HG03045 (cell line): Measurements from ENCODE around the gene TMEM106C.
"Not testable (repeated sequence)": the region's sequence is repeated elsewhere in the genome, so short reads cannot be mapped to it uniquely, and the experiment has no call there.

Experiments used
- ATAC-seq: cut with Tn5 transposase; IDR thresholded peaks from one replicate; pipeline ENCODE4 v1.9.1; 2021; ENCODE audit warnings: mild to moderate bottlenecking, moderate library complexity; ENCODE audit not compliant: unreplicated experiment

The TMEM106C gene

DNA sequence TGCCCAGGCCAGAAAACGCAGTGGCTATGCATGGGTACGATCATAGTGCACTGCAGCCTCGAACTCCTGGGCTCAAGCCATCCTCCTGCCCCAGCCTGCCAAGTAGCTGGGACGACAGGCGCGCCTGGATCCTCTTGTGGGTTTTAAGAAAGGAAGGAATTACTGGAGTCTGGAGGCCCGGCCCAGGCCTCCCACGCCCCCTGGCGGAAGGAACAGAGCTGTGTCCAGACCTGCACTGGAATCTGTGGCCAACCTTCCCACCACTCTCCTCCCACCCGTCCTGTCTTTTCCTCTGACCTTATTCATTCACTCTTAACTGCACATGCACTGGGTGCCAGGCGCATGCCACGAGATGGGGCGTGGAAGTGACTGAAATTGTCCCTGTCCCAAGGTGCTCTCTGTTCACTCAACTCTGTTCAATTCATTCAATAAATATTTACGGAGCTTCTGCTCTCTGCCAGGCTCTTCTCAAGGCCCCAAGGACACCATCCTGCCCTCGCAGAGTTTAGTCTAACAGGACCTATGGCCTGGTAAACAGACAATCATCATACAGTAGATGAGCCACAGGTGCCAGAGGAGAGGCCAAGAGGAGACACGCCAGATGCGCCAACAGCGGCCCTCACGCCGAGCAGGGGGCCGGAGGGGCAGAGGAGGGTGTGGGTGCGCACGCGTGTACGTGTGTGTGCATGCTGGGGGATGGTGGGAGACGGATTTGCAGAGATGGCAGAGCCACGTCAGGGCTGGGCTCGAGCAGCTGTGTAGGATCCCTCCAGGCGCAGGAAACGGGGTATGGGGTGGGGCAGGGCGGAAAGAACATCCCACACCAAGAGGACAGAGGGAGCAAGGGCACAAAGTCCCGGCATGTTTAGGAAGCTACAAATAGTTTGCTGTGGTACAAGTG, 13.7 kb upstream of the TMEM106C start:
- ATAC-seq: no peak

DNA sequence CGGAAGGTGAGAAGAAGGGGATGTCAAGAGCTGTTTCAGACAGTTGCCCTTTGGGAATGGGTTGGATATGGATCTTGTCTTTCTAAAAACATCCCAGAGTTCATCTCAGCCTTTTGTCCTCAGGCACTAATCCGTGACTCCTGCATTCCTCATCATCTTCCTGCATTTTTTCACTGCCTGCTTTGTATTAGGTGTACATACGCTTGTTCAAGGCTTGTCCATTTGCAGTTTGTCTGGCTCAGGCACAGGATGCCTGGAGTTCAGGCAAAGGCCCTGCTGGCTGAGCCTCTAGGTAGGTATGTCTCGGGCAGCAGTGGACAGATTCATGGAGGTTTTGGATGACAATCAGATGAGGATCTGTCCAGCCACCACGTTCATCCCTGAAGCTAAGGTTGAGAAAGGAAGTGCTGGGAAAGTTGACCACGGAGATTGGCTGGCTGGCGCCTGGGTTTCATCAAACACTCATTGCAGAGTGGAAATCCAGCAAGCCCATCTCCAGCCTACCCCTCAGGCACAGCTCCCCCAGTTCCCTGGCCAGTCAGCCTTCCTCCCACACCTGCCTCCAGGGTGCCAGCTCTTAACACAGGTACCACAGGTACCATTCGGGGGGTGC, 12.4 kb upstream of the TMEM106C start:
- no peak for ATAC-seq

DNA sequence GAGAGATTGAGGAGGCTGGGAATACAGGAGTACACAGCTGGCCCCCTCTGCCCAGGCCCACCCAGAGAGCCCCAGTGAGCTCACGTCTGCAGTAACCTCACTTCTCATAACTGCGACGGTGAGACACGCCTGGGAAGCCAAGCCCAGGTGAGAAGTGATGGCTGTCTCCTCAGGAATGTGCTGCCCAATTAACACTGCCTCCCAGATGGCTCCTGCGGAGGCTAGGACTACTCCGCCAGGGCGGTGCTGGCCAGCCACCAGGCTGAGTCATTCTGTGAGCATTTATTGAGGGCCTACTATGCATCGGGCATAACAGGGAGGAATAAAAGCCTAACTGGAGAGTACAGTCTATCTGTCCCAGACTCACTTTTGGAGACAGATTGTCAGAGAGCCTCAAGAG, 9.3 kb upstream of the TMEM106C start:
- no peak for ATAC-seq

DNA sequence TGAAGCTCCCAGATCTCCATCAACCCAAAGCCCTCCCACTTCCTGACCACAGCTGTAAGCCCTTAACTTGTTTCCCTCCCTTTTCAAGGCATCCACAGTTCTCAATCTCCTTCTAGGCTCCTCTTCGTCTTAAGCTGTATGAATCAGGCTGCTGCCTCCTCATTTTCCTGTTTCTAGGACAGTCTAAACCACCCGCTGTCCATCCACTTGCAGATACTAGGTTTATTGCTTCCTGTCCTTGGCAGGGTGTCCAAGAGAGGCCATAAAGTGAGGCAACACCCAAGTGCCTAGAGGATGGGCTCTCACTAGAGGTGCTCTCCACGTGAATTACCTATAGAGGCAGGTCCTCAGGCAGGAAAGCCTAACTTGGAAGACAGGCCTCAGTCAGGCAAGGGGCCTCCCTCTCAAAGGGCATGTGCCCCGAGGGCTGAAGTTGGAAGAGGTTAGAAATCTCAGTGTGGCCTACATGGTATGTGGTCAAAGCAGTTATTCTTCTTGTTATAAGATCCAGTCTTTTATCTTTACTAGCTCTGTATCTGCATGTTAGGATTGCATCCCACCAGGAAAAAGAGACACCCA, 8.8 kb upstream of the TMEM106C start:
- no peak for ATAC-seq

DNA sequence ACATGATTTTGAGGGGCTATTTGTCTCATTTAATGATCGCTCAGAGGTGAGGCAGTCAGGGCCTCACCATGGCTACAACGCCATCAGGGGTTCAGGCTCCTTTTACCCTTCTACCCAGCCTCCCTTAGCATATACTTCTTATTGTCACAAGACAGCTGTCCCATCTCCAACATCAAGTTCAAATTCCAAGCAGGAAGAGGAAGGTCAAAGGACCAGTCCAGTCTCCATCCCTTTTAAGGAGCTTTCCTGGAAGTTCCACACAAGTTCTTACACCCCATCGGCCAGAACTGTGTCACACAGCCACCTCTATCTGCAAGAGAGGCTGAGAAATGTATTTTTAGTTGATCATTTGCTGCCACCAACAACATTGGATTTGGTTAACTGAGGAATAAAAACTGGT, 8.3 kb upstream of the TMEM106C start:
- no peak for ATAC-seq

DNA sequence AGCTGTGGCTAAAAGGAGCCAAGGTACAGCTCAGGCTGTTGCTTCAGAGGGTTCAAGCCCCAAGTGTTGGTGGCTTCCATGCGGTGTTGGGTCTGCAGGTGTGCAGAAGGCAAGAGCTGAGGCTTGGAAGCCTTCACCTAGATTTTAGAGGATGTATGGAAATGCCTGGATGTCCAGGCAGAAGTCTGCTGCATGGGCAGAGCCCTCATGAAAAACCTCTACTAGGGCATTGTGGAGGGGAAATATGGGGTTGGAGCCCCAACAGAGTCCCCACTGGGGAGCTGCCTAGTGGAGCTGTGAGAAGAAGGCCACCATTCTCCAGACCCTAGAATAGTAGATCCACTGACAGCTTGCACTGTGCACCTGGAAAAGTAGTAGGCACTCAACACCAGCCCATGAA, 5.7 kb upstream of the TMEM106C start:
- not testable (repeated sequence) for ATAC-seq

DNA sequence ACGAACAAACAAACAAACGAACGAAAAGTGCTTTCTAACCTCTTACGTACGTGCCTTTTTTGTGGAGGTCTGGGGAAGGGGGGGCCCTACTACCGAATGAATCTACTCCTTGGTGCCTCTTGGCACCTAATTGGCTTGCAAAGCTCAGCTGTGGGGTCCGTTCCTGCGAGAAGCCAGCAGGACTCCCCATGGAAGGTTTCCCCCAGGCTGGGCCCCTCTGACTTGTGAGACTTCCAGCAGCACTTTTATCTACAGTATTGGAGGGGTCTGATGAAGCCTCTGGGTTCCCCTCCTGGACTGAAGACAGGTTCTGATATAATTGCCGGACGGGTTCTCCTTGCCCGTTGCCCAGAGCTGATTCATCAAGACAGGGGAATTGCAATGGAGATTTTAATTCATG, 1.2 kb upstream of the TMEM106C start:
- no peak for ATAC-seq

DNA sequence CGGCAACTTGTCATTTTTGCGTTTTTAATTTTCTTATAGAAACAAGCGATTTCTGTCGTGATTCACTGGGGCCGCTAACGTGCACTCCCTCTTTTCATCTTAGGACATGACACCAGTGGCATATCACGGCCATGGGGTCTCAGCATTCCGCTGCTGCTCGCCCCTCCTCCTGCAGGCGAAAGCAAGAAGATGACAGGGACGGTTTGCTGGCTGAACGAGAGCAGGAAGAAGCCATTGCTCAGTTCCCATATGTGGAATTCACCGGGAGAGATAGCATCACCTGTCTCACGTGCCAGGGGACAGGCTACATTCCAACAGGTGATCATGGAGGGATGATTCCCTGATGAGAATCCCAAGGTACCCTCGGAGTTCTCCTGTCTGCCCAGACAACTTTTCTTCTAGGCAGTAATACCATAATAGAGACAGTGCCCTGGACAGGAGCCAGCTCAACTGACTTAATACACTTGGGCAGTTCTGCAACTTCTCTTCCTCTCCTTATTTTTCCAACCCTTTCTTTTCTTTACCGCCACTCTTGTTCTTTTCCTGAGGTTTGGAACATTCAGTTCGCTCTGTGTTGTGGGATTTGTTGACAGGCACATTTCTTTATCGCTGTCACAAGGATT, 821 bp downstream of the TMEM106C start:
- no peak for ATAC-seq

DNA sequence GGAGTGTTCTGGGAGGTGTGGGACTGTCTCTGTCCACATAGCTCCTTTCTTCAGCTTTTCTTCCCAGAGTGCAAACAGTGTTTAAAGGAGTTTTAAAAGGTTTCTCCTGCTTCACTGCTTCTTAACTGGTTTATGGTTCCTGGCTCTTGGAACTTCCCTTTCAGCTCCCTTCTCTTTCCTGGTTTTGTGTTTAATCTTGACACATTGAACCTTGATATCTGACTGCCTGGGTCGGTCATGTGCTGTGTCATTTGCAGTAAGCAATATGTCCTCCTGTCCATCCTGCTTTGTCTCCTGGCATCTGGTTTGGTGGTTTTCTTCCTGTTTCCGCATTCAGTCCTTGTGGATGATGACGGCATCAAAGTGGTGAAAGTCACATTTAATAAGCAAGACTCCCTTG, 2.2 kb downstream of the TMEM106C start:
- no peak for ATAC-seq

DNA sequence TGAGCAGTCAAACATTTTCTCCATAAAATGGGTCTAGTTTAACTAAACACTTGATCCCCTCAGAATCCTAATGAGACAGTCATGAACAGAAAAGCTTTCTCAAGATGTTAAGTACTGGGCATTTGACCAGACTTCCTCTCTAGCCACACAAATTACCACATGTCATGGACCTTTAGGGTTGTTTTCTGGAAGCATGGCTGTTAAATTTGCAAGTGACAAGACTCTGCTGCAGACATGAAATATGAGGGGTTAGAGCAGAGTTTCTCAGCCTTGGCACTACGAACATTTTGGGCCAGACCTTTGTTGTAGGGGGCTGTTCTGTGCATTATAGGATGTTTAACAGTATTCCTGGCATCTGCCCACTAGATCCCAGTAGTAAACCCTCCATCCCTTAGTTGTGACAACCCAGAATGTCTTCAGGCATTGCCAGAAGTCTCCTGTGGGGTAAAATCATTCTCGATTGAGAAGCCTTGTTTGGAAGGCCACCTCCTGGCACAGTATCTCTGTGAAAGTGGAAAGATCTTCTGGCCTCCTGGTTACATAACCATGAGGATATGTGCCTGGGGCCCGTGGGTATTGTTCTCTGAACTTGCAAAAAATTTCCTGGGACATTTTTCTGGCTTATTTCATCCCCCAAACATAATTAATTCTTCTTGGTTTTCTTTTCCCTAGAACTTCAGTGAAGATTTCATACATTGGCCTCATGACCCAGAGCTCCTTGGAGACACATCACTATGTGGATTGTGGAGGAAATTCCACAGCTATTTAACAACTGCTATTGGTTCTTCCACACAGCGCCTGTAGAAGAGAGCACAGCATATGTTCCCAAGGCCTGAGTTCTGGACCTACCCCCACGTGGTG, 4.3 kb downstream of the TMEM106C start:
- no peak for ATAC-seq

DNA sequence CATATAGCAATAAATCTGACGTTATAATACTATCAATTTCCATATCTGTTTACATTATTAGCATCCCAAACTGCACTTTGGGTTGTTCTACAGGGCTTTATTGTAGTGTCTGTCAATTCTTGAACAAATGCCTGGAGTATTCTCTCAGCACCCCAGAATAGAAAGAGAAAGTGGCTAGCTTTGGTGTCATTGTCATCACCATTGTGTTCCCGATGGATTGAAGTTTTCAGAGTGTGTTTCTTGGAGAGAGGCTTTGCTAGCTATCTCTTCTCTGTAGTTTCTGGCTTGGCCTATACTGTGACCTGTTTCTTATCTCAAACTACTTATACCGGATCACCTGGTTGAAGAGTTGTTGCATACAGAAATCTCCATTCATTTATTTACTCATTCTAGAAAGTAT, 6.4 kb downstream of the TMEM106C start:
- no peak for ATAC-seq

DNA sequence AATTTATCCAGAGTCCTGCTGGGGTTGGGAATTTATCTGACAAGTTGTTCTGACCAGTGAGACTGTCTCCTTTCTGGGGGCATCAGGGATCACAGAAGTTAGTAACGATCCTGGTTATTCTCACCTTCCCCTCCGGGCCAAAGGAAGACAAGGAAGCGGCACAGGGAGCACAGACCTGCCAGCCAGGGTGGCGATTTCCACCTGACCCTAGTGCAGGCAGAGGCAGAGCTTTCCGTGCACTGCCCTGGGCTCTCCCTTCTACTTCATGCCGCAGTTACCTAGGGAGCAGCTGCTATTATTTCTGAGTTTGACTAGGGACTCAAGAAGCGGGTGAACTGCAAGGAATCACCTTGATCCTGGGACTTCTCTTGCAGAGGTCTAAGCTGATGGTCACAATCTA, 7.4 kb downstream of the TMEM106C start:
- ATAC-seq: no peak

DNA sequence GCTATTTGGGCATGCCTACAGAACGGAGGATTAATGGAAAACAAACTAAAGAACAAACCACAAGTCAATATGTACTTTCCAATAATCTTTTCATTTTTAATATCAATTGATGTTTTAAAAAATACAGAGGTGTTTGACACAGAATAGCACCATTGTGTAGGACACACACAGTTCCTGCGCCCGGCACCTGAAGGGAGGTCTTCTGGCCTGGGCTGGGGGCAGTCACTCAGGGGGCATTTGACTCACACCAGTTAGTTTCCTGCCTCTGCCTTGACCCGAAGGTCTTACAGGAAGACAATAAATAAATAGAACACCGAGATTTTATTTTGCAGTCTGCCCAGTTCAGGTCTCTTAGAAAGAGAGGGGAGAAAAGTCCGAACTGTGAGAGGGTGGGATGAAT, 9.5 kb downstream of the TMEM106C start:
- no peak for ATAC-seq

DNA sequence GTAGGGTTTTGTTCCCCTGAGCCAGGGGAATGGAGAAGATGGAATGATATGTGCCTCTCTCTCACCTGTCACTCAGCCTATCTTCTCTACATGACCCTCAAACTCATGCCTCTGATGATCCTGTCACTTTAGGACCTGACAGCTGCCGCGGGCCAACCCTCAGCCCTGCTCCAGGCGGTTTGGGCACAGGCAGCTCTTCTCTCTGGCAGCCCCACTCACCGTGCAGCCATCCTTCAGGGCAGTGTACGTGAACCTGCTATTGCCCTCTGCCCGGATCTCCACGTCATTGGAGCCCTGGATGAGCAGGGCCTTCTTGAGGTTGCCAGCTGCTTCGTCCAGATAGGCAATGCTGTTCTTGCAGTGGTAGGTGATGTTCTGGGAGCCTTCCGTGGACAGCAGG, 10.5 kb downstream of the TMEM106C start:
- ATAC-seq: no peak

DNA sequence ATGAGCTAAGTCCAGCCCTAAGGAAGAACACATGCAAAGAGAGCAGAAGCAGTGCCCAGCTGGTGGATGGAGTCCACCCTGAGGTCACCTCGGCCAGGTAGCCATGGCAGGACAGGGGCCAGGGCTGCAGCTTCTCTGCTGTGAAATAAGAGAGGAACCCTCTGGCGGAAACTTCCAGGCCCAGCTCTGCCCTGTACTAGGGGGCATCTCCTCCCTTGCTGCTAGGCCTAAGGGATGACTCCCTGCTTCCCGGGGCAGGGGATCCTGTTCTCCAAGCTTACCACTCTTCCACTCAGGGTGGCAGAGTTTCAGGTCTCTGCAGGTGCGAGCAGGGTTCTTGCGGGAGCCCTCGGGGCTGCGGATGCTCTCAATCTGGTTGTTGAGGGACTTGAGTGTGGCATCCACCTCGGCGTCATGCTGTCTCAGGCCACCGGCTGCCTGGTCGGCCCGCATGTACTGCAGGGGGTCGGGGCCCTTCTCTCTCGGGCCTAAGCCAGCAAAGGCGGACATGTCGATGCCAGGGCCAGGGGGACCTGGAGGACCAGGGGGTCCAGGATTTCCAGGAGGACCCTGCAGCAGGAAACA, 11.7 kb downstream of the TMEM106C start:
- no peak for ATAC-seq

DNA sequence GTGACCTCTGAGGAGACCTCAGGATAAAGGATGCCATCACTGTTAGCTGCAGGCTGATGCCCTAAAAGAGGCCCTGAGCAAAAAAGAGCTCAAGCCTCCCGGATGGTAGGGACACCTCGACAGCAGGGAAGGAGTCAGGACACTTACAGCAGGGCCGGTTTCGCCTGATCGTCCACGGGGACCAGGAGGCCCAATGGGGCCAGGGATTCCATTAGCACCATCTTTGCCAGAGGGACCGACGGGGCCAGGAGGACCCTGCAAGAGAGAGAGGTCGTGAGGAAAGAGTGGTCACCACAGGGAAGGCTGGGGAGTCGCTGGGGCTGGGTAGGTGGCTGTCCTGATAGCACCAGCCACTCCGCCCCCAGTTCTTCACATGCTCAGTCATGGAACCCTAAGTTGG, 12.4 kb downstream of the TMEM106C start:
- no peak for ATAC-seq

DNA sequence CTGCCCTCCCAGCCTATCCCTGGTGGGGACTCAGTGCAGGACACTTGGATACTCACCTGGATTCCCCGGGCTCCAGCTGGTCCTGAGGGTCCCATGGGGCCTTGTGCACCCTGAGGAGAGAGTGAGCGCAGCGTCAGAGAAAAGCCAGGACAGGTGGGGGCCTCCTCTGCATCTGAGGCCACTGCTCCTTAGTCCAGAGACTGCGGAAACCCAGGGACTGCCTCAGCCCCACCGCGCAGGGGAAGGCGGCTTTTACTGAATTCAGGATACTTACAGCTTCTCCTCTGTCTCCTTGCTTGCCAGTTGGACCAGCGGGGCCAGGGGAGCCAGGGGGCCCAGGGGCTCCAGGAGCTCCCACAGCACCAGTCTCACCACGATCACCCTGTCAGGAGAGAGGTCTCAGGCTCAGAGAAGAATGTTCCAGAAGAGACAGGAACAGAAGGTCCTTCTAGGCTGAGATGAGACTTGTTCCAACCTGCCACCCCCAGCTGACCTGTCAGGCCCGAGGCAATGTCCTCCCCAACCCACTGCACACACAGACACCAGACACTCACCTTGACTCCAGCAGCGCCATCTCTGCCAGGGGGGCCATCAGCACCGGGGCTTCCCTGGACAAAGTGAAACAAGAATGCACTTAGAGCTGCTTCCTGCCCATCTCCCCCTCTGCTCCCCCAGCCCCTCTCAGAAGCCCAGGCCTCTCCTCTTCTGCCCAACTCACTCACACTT, 13.8 kb downstream of the TMEM106C start:
- no peak for ATAC-seq

DNA sequence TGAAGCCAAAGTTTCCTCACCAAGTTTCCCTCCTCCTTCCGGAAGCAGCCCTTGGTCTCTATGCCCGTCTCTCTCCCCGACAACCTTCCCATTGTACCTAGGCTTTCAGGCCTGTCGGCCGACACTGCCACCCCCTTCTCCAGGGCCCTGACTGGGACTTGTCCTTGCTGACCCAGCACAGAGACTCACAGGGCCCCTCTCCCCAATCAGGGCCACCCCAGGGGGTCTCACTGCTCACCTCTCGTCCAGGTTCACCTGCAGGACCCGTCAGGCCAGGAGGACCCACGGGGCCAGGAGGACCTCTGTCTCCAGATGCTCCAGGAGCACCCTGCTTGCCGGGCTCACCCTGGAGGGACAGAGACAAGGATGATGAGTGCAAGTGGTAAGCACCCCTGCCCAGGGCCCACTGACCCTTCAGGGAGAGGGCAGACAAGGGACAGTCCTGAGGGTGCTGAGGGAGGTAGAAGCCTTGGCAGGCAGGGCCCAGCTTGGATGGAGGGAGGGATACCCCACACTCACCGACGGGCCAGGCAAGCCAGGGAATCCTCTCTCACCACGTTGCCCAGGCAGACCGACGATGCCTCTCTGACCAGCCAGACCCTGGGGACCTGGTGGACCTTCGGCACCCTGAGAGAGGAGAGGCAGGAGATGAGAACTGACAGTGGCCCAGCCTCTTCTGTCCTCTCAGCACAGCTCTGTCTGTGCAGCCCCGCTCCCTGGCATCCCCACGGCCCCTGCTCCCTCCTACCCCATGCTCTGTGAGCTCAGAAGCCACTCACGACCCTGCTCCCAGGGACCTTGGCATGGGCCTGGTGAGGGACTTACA, 14.6 kb downstream of the TMEM106C start:
- ATAC-seq: no peak

DNA sequence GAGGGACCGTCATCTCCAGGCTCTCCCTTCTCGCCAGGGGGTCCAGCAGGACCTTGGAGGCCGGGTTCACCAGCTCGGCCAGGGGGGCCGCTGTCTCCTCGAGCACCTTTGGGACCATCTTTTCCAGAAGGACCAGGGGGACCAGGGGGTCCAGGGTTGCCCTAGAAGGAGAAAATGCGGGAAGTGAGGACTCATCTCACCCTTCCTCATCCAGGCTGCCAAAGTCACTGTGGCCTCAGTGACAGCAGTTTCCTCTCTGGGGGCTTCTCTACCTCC, 15.1 kb downstream of the TMEM106C start:
- ATAC-seq: no peak
